MM.1S (cell line): ENCODE measurements around the gene HIVEP1.

Source experiments
- DNase-seq: peaks from one replicate; pipeline ENCODE4 v3.0.0-alpha.2; 2015
- H2AFZ ChIP-seq: fragments of 300-600 bp; sonication (generic); 2 replicates; pipeline ENCODE4 v1.6.0; 2016; ENCODE audit warnings: antibody characterized with exemption, low read length
- H3F3A ChIP-seq: fragments of 300-600 bp; sonication (generic); 2 replicates; pipeline ENCODE4 v1.6.1; 2016; ENCODE audit warnings: mild to moderate bottlenecking, antibody characterized with exemption, low read length, moderate library complexity, mixed read lengths; ENCODE audit not compliant: insufficient read depth
- H3K27ac ChIP-seq: fragments of 300-600 bp; sonication (generic); 2 replicates; pipeline ENCODE4 v1.5.1; 2016; ENCODE audit warnings: mild to moderate bottlenecking, low read length
- H3K27me3 ChIP-seq: fragments of 300-600 bp; sonication (generic); replicated peaks from 2 replicates; pipeline ENCODE4 v1.6.0; 2016; ENCODE audit warnings: low read length; ENCODE audit not compliant: insufficient read depth
- H3K36me3 ChIP-seq: fragments of 300-600 bp; sonication (generic); replicated peaks from 2 replicates; pipeline ENCODE4 v1.6.1; 2016; ENCODE audit warnings: mild to moderate bottlenecking, low read length, mixed read lengths; ENCODE audit not compliant: insufficient read depth
- H3K4me1 ChIP-seq: fragments of 300-600 bp; sonication (generic); 2 replicates; pipeline ENCODE4 v1.6.1; 2016; ENCODE audit warnings: low read length, mixed read lengths
- H3K4me2 ChIP-seq: fragments of 300-600 bp; sonication (generic); 2 replicates; pipeline ENCODE4 v1.6.0; 2016; ENCODE audit warnings: low read depth, low read length
- H3K4me3 ChIP-seq: fragments of 300-600 bp; sonication (generic); 2 replicates; pipeline ENCODE4 v1.5.1; 2016; ENCODE audit warnings: low read length, mixed read lengths
- H3K79me2 ChIP-seq: fragments of 300-600 bp; sonication (generic); 2 replicates; pipeline ENCODE4 v1.6.1; 2016; ENCODE audit warnings: mixed run types, low read length, mixed read lengths
- H3K9ac ChIP-seq: fragments of 300-600 bp; sonication (generic); 2 replicates; pipeline ENCODE4 v1.6.1; 2016; ENCODE audit warnings: low read length, mixed read lengths
- H3K9me2 ChIP-seq: fragments of 300-600 bp; sonication (generic); replicated peaks from 2 replicates; pipeline ENCODE4 v1.6.1; 2016; ENCODE audit warnings: mild to moderate bottlenecking, low read length, mixed read lengths; ENCODE audit not compliant: insufficient read depth
- H3K9me3 ChIP-seq: fragments of 300-600 bp; sonication (generic); replicated peaks from 2 replicates; pipeline ENCODE4 v1.6.1; 2016; ENCODE audit warnings: mild to moderate bottlenecking, low read length, mixed read lengths; ENCODE audit not compliant: insufficient read depth
- H4K20me1 ChIP-seq: fragments of 300-600 bp; sonication (generic); 2 replicates; pipeline ENCODE4 v1.6.1; 2016; ENCODE audit warnings: mild to moderate bottlenecking, low read length, moderate library complexity, mixed read lengths; ENCODE audit not compliant: insufficient read depth
- CTCF ChIP-seq: fragments of 300-600 bp; sonication (generic); IDR thresholded peaks from 2 replicates; pipeline ENCODE4 v1.5.1; 2016; ENCODE audit warnings: antibody characterized with exemption, low read length, mixed read lengths
- EZH2 ChIP-seq: fragments of 300-600 bp; sonication (generic); optimal IDR thresholded peaks from 2 replicates; pipeline ENCODE3; 2017; ENCODE audit warnings: low read depth, mild to moderate bottlenecking, antibody characterized with exemption, low read length, mixed read lengths
- EZH2phosphoT487 ChIP-seq: fragments of 300-600 bp; sonication (generic); IDR thresholded peaks from 2 replicates; pipeline ENCODE4 v1.6.1; 2018; ENCODE audit warnings: antibody characterized with exemption, low read length

The HIVEP1 gene

DNA sequence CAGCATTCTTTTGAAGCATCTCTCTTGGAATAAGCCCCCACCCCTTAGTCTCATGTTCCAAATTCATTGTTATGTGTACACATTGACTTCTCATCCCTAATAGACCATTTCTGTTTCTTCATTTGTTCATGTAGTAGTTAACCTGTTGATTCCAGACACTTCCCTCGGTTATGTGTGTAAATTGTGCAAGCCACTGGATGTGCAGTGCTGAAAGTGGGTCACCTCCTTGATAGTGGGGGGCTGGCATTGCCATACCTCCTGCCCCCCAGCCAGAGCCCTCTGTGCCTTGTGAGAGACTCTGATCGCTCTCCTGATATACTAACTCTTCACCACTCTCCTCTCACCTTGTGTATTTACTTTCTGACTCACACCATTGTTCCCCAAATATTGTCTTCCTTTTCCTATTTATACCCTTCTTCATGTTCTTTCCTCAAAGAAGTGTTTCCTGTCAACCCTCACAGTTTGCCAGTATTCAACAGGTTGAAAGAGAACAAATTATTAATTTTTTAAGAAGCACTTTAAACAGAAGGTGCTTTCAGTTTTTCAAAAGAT is 59.0 kb downstream of the HIVEP1 start:
- H3K27ac ChIP-seq: no peak overlapping the region
- peaks cover 91% of the 10 kb centered on the region for H3K79me2 ChIP-seq
- no peak for DNase-seq
- H3K4me1 ChIP-seq: peaks cover 6% of the 10 kb centered on the region; the same call in 1 of the 2 replicates
- H3K27me3 ChIP-seq: no peaks in the 10 kb centered on the region
- no peaks in the 10 kb centered on the region for H3K9me2 ChIP-seq
- H3K9ac ChIP-seq: no peak overlapping the region
- no peaks in the 10 kb centered on the region for H3K36me3 ChIP-seq
- no peaks in the 10 kb centered on the region for H3K9me3 ChIP-seq
- no peak overlapping the region for H3K4me3 ChIP-seq
- H2AFZ ChIP-seq: no peak overlapping the region
- TF ChIP-seq EZH2phosphoT487 (no peak), EZH2 (no peak), CTCF (no peak)
- no peak overlapping the region for H3K4me2 ChIP-seq
- no peaks in the 10 kb centered on the region for H4K20me1 ChIP-seq
- H3F3A ChIP-seq: 0 out of 2 replicates have a peak, but pooled peaks cover 2% of the 10 kb centered on the region

DNA sequence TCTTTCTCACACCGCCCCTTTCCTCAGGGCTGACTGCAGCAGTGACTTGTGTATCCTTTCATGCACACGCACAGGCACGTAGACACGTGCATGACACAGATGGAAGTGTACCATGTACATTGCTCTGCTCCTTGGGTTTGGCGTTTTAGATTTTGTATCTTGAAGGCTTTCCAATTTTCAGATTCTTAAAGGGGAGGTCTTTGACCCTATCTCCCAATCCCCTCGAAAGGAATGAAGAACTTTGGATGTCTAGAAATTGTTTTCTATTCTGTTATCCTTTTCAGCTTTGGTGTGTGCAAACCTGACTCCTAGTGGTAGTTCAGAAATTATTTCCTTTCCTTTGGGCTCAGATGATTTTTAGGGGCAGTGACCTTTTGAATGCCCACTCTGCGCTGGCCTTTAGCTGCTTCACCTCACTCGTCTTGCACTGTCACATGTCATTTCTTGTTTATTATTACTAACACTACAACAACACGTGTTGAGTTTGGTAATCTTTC is 63.0 kb downstream of the HIVEP1 start:
- peak; percentile 41 for TF ChIP-seq CTCF
- TF ChIP-seq EZH2phosphoT487: no peak
- TF ChIP-seq EZH2: no peak
- no peaks in the 10 kb centered on the region for H3K36me3 ChIP-seq
- H3K9me3 ChIP-seq: no peaks in the 10 kb centered on the region
- H3K4me3 ChIP-seq: no peak overlapping the region
- H3K4me2 ChIP-seq: no peak overlapping the region
- no peak overlapping the region for H2AFZ ChIP-seq
- H3K27me3 ChIP-seq: no peaks in the 10 kb centered on the region
- H3K79me2 ChIP-seq: peaks cover 93% of the 10 kb centered on the region
- no peaks in the 10 kb centered on the region for H3F3A ChIP-seq
- H3K27ac ChIP-seq: no peak overlapping the region
- DNase-seq: no peak
- no peak overlapping the region for H3K9ac ChIP-seq
- peaks cover 6% of the 10 kb centered on the region; the same call in 1 of the 2 replicates for H3K4me1 ChIP-seq
- no peaks in the 10 kb centered on the region for H3K9me2 ChIP-seq
- no peaks in the 10 kb centered on the region for H4K20me1 ChIP-seq

GRCh38 chr6:12077021-12077710 is 65.1 kb downstream of the HIVEP1 start:
- Histone ChIP-seq H4K20me1 (no peaks in the 10 kb centered on the region), H3K4me1 (no peaks in the 10 kb centered on the region), H3K27me3 (no peaks in the 10 kb centered on the region), H3F3A (no peaks in the 10 kb centered on the region), H3K9me2 (no peaks in the 10 kb centered on the region), H3K4me2 (no peak overlapping the region), H3K9me3 (no peaks in the 10 kb centered on the region), H3K36me3 (no peaks in the 10 kb centered on the region), H3K27ac (no peak overlapping the region), H3K79me2 (peaks cover 87% of the 10 kb centered on the region), H3K4me3 (no peak overlapping the region), H3K9ac (no peak overlapping the region), H2AFZ (no peak overlapping the region)
- no peak for DNase-seq
- TF ChIP-seq EZH2: no peak
- TF ChIP-seq EZH2phosphoT487: no peak
- TF ChIP-seq CTCF: no peak
